Measurements from ENCODE around the gene DNTTIP2. TPM values are rescaled to one million over a fixed set of nuclear protein-coding genes. Genes with fewer than 3 reads are reported as not detected.

The DNTTIP2 gene
- total and polyA plus RNA-seq, 9 of the 15 experiments (the other 6 are each of a cell fraction or from before 2014, with no cell fraction given): 50.4 to 138 (median 97.0) TPM

DNA sequence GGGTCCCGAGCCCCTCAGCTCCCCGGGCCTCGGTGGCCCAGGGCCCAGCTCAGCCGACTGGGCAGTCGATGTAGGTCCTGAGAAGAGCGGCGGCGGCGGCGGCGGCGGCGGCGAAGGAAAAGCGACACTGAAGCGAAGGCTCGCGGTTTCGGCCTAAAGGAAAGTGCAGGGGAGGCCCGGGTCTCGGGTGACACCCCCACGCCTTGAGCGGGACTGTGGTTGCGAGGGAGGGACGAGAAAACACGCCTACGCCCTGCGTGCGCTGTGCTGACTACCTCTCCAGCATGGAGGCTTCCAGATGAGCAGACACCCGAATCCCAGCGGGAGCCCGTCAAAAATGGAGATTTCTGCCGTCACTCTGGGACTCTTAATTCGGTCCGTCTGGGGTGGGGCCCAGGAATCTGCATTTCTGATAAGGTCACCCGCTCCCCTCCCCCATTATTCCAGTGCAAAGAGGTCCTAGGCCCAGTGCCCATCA is 31.2 kb downstream of the DNTTIP2 start (continued):
- no peak for TF ChIP-seq TCF7 (IDR thresholded peaks at IDR 0.05; ENCODE audit: borderline replicate concordance)
- TF ChIP-seq ZNF717 (CRISPR knock-in tag; IDR thresholded peaks at IDR 0.05): no peak
- TF ChIP-seq POLR2H (tag; IDR thresholded peaks at IDR 0.05; ENCODE audit: low read depth): peak; percentile 54
- TF ChIP-seq, protein P1, sequence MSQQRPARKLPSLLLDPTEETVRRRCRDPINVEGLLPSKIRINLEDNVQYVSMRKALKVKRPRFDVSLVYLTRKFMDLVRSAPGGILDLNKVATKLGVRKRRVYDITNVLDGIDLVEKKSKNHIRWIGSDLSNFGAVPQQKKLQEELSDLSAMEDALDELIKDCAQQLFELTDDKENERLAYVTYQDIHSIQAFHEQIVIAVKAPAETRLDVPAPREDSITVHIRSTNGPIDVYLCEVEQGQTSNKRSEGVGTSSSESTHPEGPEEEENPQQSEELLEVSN (IDR thresholded peaks at IDR 0.05; ENCODE audit: borderline replicate concordance in 1 of 2, extremely low read depth in 1 of 2, insufficient read depth in 1 of 2, insufficient read length in 1 of 2, low read depth in 1 of 2, low read length in 1 of 2, poor library complexity in 1 of 2, severe bottlenecking in 1 of 2): peak in 1 of 2 experiments; percentile 43
- peak; percentile 53; the same call in 1 of the 2 replicates for TF ChIP-seq TEAD4 (IDR thresholded peaks at IDR 0.05; ENCODE audit: low read length)
- TF ChIP-seq TEAD4 (CRISPR knock-in tag; IDR thresholded peaks at IDR 0.05; ENCODE audit: borderline replicate concordance): no peak
- TF ChIP-seq HCFC1 (IDR thresholded peaks at IDR 0.05; ENCODE audit: low read depth, low read length): peak; percentile 31; the same call in 1 of the 2 replicates
- no peak for TF ChIP-seq ZNF431 (CRISPR knock-in tag; IDR thresholded peaks at IDR 0.05)
- TF ChIP-seq NCOA4 (IDR thresholded peaks at IDR 0.05; ENCODE audit: partially characterized antibody): peak; percentile 25
- TF ChIP-seq ZKSCAN1 (IDR thresholded peaks at IDR 0.05; ENCODE audit: low read depth, low read length): no peak
- peak; percentile 43 for TF ChIP-seq PHF8 (IDR thresholded peaks at IDR 0.05; ENCODE audit: borderline replicate concordance, low read length)
- TF ChIP-seq, protein P2, sequence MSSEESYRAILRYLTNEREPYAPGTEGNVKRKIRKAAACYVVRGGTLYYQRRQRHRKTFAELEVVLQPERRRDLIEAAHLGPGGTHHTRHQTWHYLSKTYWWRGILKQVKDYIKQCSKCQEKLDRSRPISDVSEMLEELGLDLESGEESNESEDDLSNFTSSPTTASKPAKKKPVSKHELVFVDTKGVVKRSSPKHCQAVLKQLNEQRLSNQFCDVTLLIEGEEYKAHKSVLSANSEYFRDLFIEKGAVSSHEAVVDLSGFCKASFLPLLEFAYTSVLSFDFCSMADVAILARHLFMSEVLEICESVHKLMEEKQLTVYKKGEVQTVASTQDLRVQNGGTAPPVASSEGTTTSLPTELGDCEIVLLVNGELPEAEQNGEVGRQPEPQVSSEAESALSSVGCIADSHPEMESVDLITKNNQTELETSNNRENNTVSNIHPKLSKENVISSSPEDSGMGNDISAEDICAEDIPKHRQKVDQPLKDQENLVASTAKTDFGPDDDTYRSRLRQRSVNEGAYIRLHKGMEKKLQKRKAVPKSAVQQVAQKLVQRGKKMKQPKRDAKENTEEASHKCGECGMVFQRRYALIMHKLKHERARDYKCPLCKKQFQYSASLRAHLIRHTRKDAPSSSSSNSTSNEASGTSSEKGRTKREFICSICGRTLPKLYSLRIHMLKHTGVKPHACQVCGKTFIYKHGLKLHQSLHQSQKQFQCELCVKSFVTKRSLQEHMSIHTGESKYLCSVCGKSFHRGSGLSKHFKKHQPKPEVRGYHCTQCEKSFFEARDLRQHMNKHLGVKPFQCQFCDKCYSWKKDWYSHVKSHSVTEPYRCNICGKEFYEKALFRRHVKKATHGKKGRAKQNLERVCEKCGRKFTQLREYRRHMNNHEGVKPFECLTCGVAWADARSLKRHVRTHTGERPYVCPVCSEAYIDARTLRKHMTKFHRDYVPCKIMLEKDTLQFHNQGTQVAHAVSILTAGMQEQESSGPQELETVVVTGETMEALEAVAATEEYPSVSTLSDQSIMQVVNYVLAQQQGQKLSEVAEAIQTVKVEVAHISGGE (CRISPR knock-in tag; IDR thresholded peaks at IDR 0.05): peak in 1 of 3 experiments; percentile 66; a peak in 2 of 6 replicates
- 0 out of 4 replicates have a peak, but pooled peaks of 1 of the 2 experiments have one; percentile 1 for TF ChIP-seq SRF (CRISPR knock-in tag; IDR thresholded peaks at IDR 0.05)
- TF ChIP-seq FOSL1 (tag; conservative IDR thresholded peaks at IDR 0.05): peak; percentile 59; the same call in 1 of the 2 replicates
- TF ChIP-seq CBFA2T3 (IDR thresholded peaks at IDR 0.05): peak; percentile 60
- TF ChIP-seq HNRNPK (IDR thresholded peaks at IDR 0.05; ENCODE audit: low read depth, low read length, poor library complexity, severe bottlenecking): no peak
- TF ChIP-seq, protein P3, sequence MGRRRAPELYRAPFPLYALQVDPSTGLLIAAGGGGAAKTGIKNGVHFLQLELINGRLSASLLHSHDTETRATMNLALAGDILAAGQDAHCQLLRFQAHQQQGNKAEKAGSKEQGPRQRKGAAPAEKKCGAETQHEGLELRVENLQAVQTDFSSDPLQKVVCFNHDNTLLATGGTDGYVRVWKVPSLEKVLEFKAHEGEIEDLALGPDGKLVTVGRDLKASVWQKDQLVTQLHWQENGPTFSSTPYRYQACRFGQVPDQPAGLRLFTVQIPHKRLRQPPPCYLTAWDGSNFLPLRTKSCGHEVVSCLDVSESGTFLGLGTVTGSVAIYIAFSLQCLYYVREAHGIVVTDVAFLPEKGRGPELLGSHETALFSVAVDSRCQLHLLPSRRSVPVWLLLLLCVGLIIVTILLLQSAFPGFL (CRISPR knock-in tag; IDR thresholded peaks at IDR 0.05): 0 out of 2 replicates have a peak, but pooled peaks have one; percentile 28
- no peak for TF ChIP-seq NR4A1 (CRISPR knock-in tag; IDR thresholded peaks at IDR 0.05)
- TF ChIP-seq NR4A1 (tag; IDR thresholded peaks at IDR 0.05): no peak
- TF ChIP-seq FOXK1 (CRISPR knock-in tag; IDR thresholded peaks at IDR 0.05; ENCODE audit: borderline replicate concordance): 0 out of 2 replicates have a peak, but pooled peaks have one; percentile 74
- no peak for TF ChIP-seq TFAM (CRISPR knock-in tag; conservative IDR thresholded peaks at IDR 0.05)
- no peak for TF ChIP-seq POLR3A (IDR thresholded peaks at IDR 0.05; ENCODE audit: borderline replicate concordance, extremely low read depth, insufficient read depth, insufficient read length)

Data from K562 (cell line).